ENCODE results near the gene KRT86. TPM values are rescaled to one million over a fixed set of nuclear protein-coding genes. Genes with fewer than 3 reads are reported as not detected.
"Not testable (repeated sequence)": the region's sequence is repeated elsewhere in the genome, so short reads cannot be mapped to it uniquely, and the experiment has no call there.

KRT86 gene
- polyA plus RNA-seq, 1 of the 3 experiments (the other 2 are of a cell fraction): 0.56 TPM

- H3K4me3 ChIP-seq (ENCODE audit: low read depth in 2 of 2, low read length in 1 of 2); H2AFZ ChIP-seq (ENCODE audit: low read depth); H3K9ac ChIP-seq; H3K27me3 ChIP-seq (ENCODE audit: insufficient read depth); DNase-seq; H3K4me1 ChIP-seq (ENCODE audit: control insufficient read depth in 1 of 2, insufficient read depth in 2 of 2, low read depth in 1 of 2, low read length in 1 of 2); POLR2A ChIA-PET; H3K9me2 ChIP-seq; H3K79me2 ChIP-seq (ENCODE audit: insufficient read depth); H3K36me3 ChIP-seq (replicated peaks in 1 of 2; ENCODE audit: control insufficient read depth in 1 of 2, insufficient read depth in 2 of 2, low read length in 1 of 2); H3K27ac ChIP-seq (ENCODE audit: low read depth in 2 of 2, low read length in 1 of 2); H3K9me3 ChIP-seq; H3K4me2 ChIP-seq; H4K20me1 ChIP-seq (ENCODE audit: insufficient read depth): not testable (repeated sequence)
- WGBS (ENCODE audit: low lambda C conversion rate): 84% methylated on average over 9 of the region's 21 CpGs
- TF ChIP-seq CTCF (IDR thresholded peaks at IDR 0.05): peak; percentile 40
- H3F3A ChIP-seq (replicated peaks; ENCODE audit: insufficient read depth): peaks cover 20% of the 10 kb centered on the region
- CTCF ChIA-PET: interaction anchor here (0.6 to 1.4 kb wide), 11 partner anchors 9 to 130 kb away, joined by 3 to 8 read pairs (median 3); no protein-coding TSS in a partner anchor
Observed at GRCh38 chr12:52286857-52287785, 12.7 kb downstream of the KRT86 start.

- H3K79me2 ChIP-seq (ENCODE audit: insufficient read depth); H3K27ac ChIP-seq (ENCODE audit: low read depth in 2 of 2, low read length in 1 of 2); H4K20me1 ChIP-seq (ENCODE audit: insufficient read depth); DNase-seq; H3K9ac ChIP-seq; H3K9me3 ChIP-seq; POLR2A ChIA-PET; H3K36me3 ChIP-seq (replicated peaks in 1 of 2; ENCODE audit: control insufficient read depth in 1 of 2, insufficient read depth in 2 of 2, low read length in 1 of 2); H3K4me1 ChIP-seq (ENCODE audit: control insufficient read depth in 1 of 2, insufficient read depth in 2 of 2, low read depth in 1 of 2, low read length in 1 of 2); H2AFZ ChIP-seq (ENCODE audit: low read depth); H3K9me2 ChIP-seq; H3K4me3 ChIP-seq (ENCODE audit: low read depth in 2 of 2, low read length in 1 of 2); H3K27me3 ChIP-seq (ENCODE audit: insufficient read depth); H3K4me2 ChIP-seq: not testable (repeated sequence)
- CTCF ChIA-PET: interaction anchor here (1.1 kb wide), 1 partner anchor 10 kb away, joined by 3 read pairs; no protein-coding TSS in a partner anchor
- H3F3A ChIP-seq (replicated peaks; ENCODE audit: insufficient read depth): peaks cover 22% of the 10 kb centered on the region
- WGBS (ENCODE audit: low lambda C conversion rate): 80% methylated on average over 11 of the region's 17 CpGs
Observed at GRCh38 chr12:52287816-52288805, 13.7 kb downstream of the KRT86 start.

- CTCF ChIA-PET, POLR2A ChIA-PET: not testable (repeated sequence)
- no CpG with 5 or more reads among the region's 5 CpGs for WGBS (ENCODE audit: low lambda C conversion rate)
Observed at GRCh38 chr12:52290483-52291134, 16.2 kb downstream of the KRT86 start.

More at GRCh38 chr12:52290483-52291134, 16.2 kb downstream of the KRT86 start:
- not testable (repeated sequence) for H3K4me3 ChIP-seq (ENCODE audit: low read depth in 2 of 2, low read length in 1 of 2); H2AFZ ChIP-seq (ENCODE audit: low read depth); H4K20me1 ChIP-seq (ENCODE audit: insufficient read depth); H3K9ac ChIP-seq; H3K79me2 ChIP-seq (ENCODE audit: insufficient read depth); H3K4me2 ChIP-seq; H3K27ac ChIP-seq (ENCODE audit: low read depth in 2 of 2, low read length in 1 of 2); H3K36me3 ChIP-seq (replicated peaks in 1 of 2; ENCODE audit: control insufficient read depth in 1 of 2, insufficient read depth in 2 of 2, low read length in 1 of 2); H3K4me1 ChIP-seq (ENCODE audit: control insufficient read depth in 1 of 2, insufficient read depth in 2 of 2, low read depth in 1 of 2, low read length in 1 of 2); H3K27me3 ChIP-seq (ENCODE audit: insufficient read depth); DNase-seq; H3F3A ChIP-seq (replicated peaks; ENCODE audit: insufficient read depth); H3K9me3 ChIP-seq; H3K9me2 ChIP-seq
